Sigmoid colon (tissue), 7 donors: Measurements from ENCODE around the gene COL4A5. TPM values are rescaled to one million over a fixed set of nuclear protein-coding genes. Genes with fewer than 3 reads are reported as not detected.
A peak's percentile ranks its signal among the peaks of the same experiment; 100 is the strongest.

Experiments
- DNase-seq: peaks from one replicate; pipeline ENCODE4 v3.0.0-alpha.2; 2019
- H3K27ac ChIP-seq, 4 donors: fragments of 200-600 bp; sonication (generic); one replicate each; pipeline ENCODE4 v1.5.1; 2016 to 2019; ENCODE audit warnings: mild to moderate bottlenecking in 1 of 4
- H3K27me3 ChIP-seq, 3 donors: fragments of 200-600 bp; sonication (generic); one replicate each; pipeline ENCODE4 v1.5.1; 2019; ENCODE audit warnings: mild to moderate bottlenecking in 1 of 3
- H3K36me3 ChIP-seq, 4 donors: fragments of 200-600 bp; sonication (generic); one replicate each; pipeline ENCODE4 v1.5.1; 2016 to 2019
- H3K4me1 ChIP-seq, 4 donors: fragments of 200-600 bp; sonication (generic); one replicate each; pipeline ENCODE4 v1.5.1; 2017 to 2019
- H3K4me3 ChIP-seq, 4 donors: fragments of 200-600 bp; sonication (generic); one replicate each; pipeline ENCODE4 v1.5.1; 2017 to 2019; ENCODE audit warnings: mild to moderate bottlenecking in 2 of 4, moderate library complexity in 1 of 4
- H3K9me3 ChIP-seq, 4 donors: fragments of 200-600 bp in 3 of 4; sonication (generic) in 3 of 4; one replicate each; pipeline versions ENCODE4 v1.5.1 to v1.6.1; 2013 to 2019
- CTCF ChIP-seq, 4 experiments: fragments of 450-650 bp in 3 of 4; fragments of 200-600 bp in 1 of 4; IDR thresholded peaks; one replicate each; pipeline ENCODE4 v1.5.1; 2016 to 2019; ENCODE audit warnings: antibody characterized with exemption in 4 of 4, mild to moderate bottlenecking in 3 of 4, moderate library complexity in 2 of 4
- EP300 ChIP-seq, 4 donors: sonication (generic); formaldehyde crosslinking; IDR thresholded peaks; one replicate each; pipeline ENCODE4 v1.6.1; 2017; ENCODE audit warnings: antibody characterized with exemption in 4 of 4
- POLR2A ChIP-seq, 2 donors: fragments of 450-650 bp; IDR thresholded peaks; one replicate each; pipeline ENCODE4 v1.6.1; 2016; ENCODE audit warnings: antibody characterized with exemption in 2 of 2, mild to moderate bottlenecking in 2 of 2, moderate library complexity in 2 of 2
- POLR2AphosphoS5 ChIP-seq, 4 donors: sonication (generic); formaldehyde crosslinking; IDR thresholded peaks; one replicate each; pipeline ENCODE4 v1.6.1; 2017; ENCODE audit warnings: antibody characterized with exemption in 4 of 4
- WGBS, 2 donors: extraction: QIAGEN DNeasy Blood & Tissue Kit; methylation state at CpG; one replicate each; pipeline ENCODE4 v1.1.7; 2013; 5-methylcytosine and 5-hydroxymethylcytosine counted together
- intact Hi-C: fragments of 100-400 bp; cut with DNase I; formaldehyde crosslinking; loops from one replicate; pipeline ENCODE4 v1.15.1; 2023
- polyA plus RNA-seq, 3 donors: library from polyadenylated mRNA; stranded (reverse); fragments of 200-250 nt; gene quantifications; one replicate each; pipeline ENCODE4 v1.2.3, GENCODE V29; 2013
- total RNA-seq, 4 donors: library from RNA; depleted of rRNA; stranded (reverse); fragments of >200 nt; gene quantifications; one replicate each; pipeline ENCODE4 v1.1.0, GENCODE V29; 2016
- donor health status: healthy with polysubstance abuse.
- donor health status: Bipolar disorder and iron deficiency.
- donor health status: healthy.

The COL4A5 gene
- total and polyA plus RNA-seq, 7 donors, result 0.23 to 19.4 (median 4.6) TPM

GRCh38 chrX:108415891-108416290 is 23.7 kb upstream of the COL4A5 start:
- Histone ChIP-seq H3K4me3 (no peak overlapping the region), H3K27me3 (no peaks in the 10 kb centered on the region), H3K27ac (peak overlapping the region in 1 of 4 donors; percentile 14), H3K9me3 (no peaks in the 10 kb centered on the region), H3K4me1 (no peaks in the 10 kb centered on the region), H3K36me3 (no peaks in the 10 kb centered on the region)
- WGBS, 2 donors, result 58 to 77% methylated on average over 2 of the region's 2 CpGs
- intact Hi-C loops, result no loop called here
- TF ChIP-seq CTCF (IDR thresholded peaks at IDR 0.05), result no peak
- no peak for TF ChIP-seq POLR2AphosphoS5 (IDR thresholded peaks at IDR 0.05)
- TF ChIP-seq POLR2A (IDR thresholded peaks at IDR 0.05), result no peak
- no peak for TF ChIP-seq EP300 (IDR thresholded peaks at IDR 0.05)
- no peak for DNase-seq

DNA sequence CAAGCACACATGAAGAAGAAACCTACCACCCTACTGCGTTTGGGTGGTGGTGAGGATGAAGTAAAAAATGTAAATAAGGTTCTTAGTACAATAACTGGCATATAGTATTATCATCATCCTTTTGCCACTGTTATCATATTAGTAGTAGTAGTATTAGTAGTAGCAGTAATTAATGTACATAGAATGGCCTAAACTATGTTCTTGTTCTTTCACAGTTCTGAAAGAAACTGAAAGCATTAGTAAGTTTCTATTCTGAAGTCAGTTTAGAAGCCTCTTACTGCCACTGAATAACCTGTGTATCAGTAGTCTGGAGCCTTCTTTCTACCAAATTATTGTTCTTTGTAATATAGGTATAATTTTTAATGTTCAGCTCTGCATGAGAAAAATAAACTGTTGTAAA is 22.4 kb upstream of the COL4A5 start:
- Histone ChIP-seq H3K4me1 (no peaks in the 10 kb centered on the region), H3K36me3 (no peaks in the 10 kb centered on the region), H3K9me3 (no peaks in the 10 kb centered on the region), H3K4me3 (no peak overlapping the region), H3K27ac (peak overlapping the region in 1 of 4 donors; percentile 29), H3K27me3 (no peaks in the 10 kb centered on the region)
- 70 to 73% methylated on average over 1 of the region's 1 CpG for WGBS, 2 donors
- no peak for TF ChIP-seq POLR2A (IDR thresholded peaks at IDR 0.05)
- TF ChIP-seq CTCF (IDR thresholded peaks at IDR 0.05), result no peak
- no peak for TF ChIP-seq POLR2AphosphoS5 (IDR thresholded peaks at IDR 0.05)
- no peak for TF ChIP-seq EP300 (IDR thresholded peaks at IDR 0.05)
- intact Hi-C loops, result no loop called here
- DNase-seq, result no peak

DNA sequence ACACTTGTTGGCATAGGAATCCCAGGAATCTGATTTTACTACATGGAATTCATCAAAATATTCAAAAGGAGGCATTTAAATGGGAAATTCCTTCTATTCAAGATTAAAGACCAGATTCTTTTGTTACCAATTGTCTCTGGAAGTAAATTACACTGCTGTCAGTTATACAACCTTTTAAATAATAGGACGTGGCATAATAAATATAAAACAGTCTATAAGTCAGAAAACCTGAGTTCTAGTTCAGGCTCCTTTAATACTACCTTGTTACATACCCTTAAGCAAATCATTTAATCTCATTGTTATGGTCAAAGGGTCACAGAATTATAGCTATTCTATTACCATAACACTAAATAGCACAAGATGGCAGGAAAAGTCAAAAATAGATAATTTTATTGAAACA is 20.2 kb upstream of the COL4A5 start:
- no peaks in the 10 kb centered on the region for H3K36me3 ChIP-seq
- WGBS, 2 donors, result 68 to 79% methylated on average over 1 of the region's 1 CpG
- no peak overlapping the region for H3K4me3 ChIP-seq
- no peak overlapping the region for H3K27ac ChIP-seq
- no peaks in the 10 kb centered on the region for H3K9me3 ChIP-seq
- intact Hi-C loops, result no loop called here
- no peak for TF ChIP-seq EP300 (IDR thresholded peaks at IDR 0.05)
- no peak for TF ChIP-seq POLR2A (IDR thresholded peaks at IDR 0.05)
- no peak for DNase-seq
- no peaks in the 10 kb centered on the region for H3K4me1 ChIP-seq
- no peaks in the 10 kb centered on the region for H3K27me3 ChIP-seq

GRCh38 chrX:108420481-108420880 is 19.2 kb upstream of the COL4A5 start:
- H3K4me3 ChIP-seq, result no peak overlapping the region
- no peak overlapping the region for H3K27ac ChIP-seq
- WGBS, 2 donors, result 95 to 96% methylated on average over 1 of the region's 1 CpG
- H3K27me3 ChIP-seq, result no peaks in the 10 kb centered on the region
- no peaks in the 10 kb centered on the region for H3K36me3 ChIP-seq
- no peaks in the 10 kb centered on the region for H3K4me1 ChIP-seq
- no peaks in the 10 kb centered on the region for H3K9me3 ChIP-seq
- no peak for DNase-seq
- TF ChIP-seq CTCF (IDR thresholded peaks at IDR 0.05) (no peak), POLR2A (IDR thresholded peaks at IDR 0.05) (no peak), EP300 (IDR thresholded peaks at IDR 0.05) (no peak), POLR2AphosphoS5 (IDR thresholded peaks at IDR 0.05) (no peak)
- intact Hi-C loops, result no loop called here

- Histone ChIP-seq H3K4me3 (no peak overlapping the region), H3K36me3 (no peaks in the 10 kb centered on the region), H3K9me3 (no peaks in the 10 kb centered on the region), H3K4me1 (no peaks in the 10 kb centered on the region), H3K27me3 (no peaks in the 10 kb centered on the region), H3K27ac (no peak overlapping the region)
- no peak for DNase-seq
- no peak for TF ChIP-seq POLR2AphosphoS5 (IDR thresholded peaks at IDR 0.05)
- 21 to 58% methylated on average over 1 of the region's 1 CpG for WGBS, 2 donors
- intact Hi-C loops, result no loop called here
Observed at GRCh38 chrX:108426262-108426661, 13.4 kb upstream of the COL4A5 start.

DNA sequence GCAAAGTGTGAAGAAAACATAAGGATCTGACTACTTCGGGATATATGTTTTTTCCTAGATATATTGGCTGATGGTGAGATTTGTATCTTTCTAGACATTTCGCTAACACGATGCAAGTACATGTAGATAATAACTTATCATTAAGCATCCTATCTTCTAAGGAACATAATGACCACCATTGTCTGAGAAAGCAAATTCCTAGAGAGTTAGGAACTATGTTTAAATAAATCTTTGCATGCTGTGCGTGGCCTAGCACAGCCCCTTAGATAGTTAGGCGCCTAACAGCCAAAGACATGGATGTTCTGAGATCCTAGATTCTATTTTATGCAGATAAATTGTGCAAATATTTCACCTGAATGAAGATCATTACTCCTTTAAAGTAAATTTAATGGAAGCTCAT is 4.4 kb upstream of the COL4A5 start:
- DNase-seq, result no peak
- WGBS, 2 donors, result 88 to 92% methylated on average over 5 of the region's 5 CpGs
- Histone ChIP-seq H3K36me3 (no peaks in the 10 kb centered on the region), H3K4me3 (no peak overlapping the region), H3K9me3 (no peaks in the 10 kb centered on the region), H3K4me1 (no peaks in the 10 kb centered on the region), H3K27me3 (peaks cover 0 to 5% (median 0%) of the 10 kb centered on the region in 3 donors), H3K27ac (no peak overlapping the region)
- TF ChIP-seq EP300 (IDR thresholded peaks at IDR 0.05) (no peak), POLR2A (IDR thresholded peaks at IDR 0.05) (no peak), CTCF (IDR thresholded peaks at IDR 0.05) (no peak), POLR2AphosphoS5 (IDR thresholded peaks at IDR 0.05) (no peak)
- intact Hi-C loops, result no loop called here
